Measurements from ENCODE around the gene FAM240B.

The FAM240B gene

DNA sequence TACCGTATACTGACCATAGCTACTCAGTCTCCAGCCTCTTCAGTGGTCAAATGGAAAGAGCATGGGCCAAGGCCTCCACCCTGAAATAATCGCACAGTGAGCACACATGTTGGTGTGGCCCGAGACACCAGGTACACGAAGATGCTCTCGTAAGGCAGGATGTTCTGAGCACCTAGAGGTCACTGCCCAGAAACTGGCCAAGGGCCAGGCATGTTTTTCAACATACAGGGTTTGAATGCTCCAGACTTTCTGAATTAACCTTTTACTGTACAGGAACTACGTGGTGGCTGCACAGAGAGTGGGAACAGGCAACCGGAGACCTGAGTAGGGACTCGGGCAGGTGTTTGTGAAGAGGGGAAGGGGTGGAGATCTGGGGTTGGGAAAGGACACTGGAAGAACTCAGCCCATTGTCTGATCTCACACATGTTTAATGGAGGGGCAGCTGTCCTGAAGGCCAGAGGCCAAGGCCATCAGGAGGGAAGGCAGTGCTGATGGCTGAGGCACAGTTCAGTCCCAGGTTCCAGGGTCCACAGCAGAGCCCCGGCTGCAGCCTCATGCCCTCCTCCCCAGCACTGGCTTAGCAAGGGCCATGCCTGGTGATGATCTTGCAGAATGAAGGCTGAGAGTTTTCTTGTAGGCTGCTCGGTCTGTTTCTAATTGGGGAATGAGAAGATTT, 51.0 kb downstream of the FAM240B start:
- DNase-seq (ENCODE audit: low spot score) = no peak

DNA sequence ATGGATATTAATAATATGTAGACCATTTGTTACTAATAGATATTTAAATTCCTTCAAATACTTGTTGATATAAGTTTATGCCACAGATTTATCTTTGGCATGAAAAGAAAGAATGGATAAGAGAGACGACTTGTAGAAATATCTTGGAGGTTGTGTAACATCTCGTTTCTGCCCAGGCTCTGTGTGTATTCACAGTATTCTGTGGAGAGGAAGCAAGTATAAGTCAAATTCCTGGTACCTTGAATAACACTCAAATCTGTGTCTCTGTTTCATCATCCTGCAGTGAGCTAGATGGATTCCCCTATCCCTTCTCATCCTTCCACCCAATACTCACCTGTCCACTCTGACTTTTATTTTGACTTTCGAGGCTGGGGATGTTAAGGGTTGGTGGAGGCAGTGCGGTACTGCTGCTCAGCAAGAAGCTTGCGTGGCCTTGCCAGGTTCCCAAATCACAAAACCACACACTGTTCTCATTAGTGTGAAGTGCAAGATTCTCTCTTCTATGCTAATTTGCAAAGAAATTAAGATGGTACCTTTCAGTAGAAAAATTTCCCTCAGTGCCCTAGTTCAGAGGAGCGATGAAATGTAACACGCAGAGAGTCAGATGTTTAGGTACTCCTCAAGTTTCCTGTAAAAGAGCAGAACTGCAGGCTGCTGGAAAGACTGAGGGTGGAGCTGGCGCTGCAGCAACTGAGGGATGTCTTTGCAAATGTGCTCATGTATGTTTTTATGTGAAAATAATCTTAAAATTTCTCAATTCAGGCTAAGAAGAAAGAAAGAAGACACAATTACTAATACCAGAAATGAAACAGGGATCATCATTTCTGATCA, 57.0 kb downstream of the FAM240B start:
- DNase-seq (ENCODE audit: low spot score) = no peak

DNA sequence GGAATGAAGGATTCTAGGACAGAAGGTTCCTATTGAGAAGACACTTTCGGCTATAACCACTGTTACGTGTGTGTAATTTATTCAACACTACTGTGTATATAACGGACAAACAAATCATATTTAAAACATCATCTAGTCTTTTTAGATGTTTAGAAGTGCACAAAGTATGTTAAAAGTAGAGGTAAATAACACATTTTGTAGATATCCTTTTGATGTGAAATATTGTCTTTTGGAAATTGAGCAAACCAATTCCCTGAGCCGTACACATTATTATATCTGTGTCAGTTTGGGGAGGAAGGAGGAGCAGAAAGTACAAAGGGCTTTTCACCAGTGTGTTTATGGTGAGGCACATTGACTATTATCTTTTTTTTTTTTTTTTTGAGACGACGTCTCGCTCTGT, 60.4 kb downstream of the FAM240B start:
- no peak for DNase-seq (ENCODE audit: low spot score)

DNA sequence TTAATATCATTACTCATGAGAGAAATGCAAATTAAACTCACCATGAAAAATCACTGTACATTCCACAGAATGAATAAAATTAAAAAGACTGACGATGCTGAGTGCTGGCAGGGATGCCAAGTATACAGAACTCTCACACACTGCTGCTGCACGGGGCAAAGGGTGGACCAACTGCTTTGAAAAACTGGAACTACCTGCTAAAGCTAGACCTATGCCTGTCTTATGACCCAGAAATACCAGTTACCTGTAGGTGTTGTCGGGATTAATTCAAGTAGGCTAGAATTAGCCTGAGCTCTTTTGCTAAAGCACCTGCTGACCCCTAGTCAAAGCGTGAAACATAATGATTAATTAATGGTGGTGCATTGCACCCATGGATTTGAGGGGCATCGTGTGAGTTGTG, 63.0 kb downstream of the FAM240B start:
- no peak for DNase-seq (ENCODE audit: low spot score)

DNA sequence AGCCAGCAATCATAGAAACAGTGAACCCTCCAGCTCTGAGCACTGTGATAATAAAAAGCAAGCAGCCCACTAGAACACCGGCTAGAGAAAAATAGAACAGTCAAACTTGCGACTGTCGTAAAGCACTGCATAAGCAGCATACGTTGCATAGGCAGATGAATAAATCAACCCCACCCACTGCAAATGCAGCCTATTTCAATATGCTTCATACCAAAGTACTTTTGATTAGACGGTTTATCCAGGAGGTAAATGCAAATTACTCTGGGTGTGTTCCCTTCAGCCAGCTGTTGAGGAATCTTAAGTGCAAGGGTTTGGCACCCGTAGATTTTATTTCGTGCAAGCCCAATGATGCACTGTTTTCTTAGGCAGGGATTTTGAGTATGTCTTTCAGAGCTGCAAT, 67.4 kb downstream of the FAM240B start:
- DNase-seq (ENCODE audit: low spot score) = no peak

DNA sequence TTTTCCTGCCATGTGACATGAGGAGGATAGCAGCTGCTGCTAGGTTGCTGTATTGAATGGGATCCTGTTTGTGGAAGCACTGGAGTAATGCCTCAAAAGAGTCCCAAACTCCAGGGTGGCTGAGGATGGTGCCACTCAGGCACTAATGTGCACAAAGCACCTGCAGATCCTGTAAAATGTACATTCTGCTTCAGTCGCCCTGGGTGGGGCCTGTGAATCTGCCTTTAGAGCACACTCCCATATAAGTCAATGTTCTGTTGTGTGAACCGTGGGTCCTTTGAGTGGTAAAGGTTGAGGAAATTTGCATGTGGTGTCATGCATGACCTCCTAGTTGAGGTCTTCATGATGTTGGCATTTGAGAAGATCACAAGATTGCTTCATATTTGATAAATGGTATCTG, 67.9 kb downstream of the FAM240B start:
- DNase-seq (ENCODE audit: low spot score) = no peak

DNA sequence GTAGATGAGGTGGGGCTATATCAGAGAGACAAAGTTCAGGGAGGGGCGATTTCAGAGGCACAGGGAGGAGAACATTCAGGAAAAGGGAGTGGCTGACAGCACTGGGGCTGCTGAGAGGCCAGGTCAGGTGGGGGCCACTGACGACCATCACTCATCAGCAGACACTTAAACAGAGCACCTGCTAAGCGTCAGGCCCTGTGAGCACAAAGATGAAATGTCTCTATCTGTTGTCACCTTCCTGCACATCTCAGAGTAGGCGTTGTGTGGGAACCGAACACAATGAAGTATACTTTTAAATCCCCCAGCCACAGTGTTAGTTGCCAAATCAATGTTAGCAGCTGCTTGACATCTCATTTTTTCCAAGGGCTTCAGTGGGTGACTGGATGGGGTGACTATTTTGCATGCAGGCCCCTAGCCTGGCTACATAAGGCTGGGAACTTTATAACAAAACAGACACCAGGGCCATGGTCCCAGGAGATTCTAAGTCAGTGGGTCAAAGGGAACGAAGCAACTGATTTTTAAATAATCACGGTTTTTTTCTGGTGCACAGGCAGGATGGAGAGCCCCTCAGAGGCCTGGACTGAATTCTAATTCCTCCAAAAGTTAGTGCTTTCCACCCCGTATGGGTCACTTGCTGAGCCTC, 68.4 kb downstream of the FAM240B start:
- no peak for DNase-seq (ENCODE audit: low spot score)

DNA sequence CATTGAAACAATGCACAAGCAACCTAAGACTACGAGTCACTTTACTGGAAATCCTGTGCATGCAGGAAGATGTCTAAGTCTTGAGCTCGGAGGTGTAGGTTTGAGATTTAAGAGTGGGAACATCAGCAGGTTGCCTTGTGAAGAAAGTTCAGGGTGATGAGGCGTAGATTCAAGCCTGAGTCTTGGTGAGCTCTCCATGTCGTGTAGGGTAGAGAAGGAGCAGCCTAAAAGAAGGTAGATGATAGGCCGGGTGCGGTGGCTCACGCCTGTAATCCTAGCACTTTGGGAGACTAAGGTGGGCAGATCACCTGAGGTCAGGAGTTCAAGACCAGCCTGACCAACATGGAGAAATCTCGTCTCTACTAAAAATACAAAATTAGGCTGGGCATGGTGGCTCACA, 69.4 kb downstream of the FAM240B start:
- no peak for DNase-seq (ENCODE audit: low spot score)

DNA sequence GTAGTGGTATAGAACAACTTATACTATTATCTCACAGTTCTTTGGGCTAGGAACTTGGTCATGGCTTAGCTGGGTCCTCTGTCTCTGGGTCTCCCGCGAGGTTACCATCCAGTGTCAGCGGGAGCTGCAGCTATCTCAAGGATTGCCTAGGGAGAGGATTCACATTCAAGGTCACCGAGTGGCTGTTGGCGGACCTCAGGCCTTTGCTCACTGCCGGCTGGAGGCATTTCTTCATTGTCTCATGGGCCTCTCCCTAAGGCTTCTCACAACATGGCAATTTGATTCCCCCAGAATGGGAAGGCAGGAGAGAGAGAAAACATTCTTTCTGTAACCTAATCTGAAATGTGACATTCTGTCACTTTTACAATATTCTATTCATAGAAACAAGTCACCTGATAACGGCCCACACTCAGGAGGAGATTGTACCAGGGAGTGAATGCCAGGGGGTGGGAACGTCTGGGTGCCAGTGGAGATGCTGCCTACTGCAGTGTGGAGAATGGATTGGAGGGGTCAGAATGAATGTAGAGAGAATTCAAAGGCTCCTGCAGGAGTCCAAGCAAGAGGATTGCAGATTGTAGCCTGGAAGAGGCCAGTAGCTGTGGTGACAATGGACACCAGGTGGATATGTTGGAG, 70.1 kb downstream of the FAM240B start:
- no peak for DNase-seq (ENCODE audit: low spot score)

DNA sequence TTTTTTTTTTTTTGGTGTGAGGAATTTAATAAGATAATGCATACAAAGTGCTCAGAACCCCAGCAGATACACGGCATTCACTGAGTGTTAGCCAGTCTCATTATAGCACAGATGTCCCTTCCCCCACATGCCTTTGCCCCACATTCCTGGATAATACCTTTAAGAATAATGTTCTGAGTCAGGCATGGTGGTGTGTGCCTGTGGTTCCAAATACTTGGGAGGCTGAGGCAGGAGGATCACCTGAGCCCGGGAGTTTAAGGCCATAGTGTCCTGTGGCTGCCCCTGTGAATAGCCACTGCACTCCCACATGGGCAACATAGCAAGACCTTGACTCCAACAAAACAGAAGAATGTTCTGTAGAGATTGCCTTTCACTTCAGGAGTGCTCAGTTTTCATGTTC, 75.3 kb downstream of the FAM240B start:
- no peak for DNase-seq (ENCODE audit: low spot score)
